GM21723 (cell line): Measurements from ENCODE around the gene PSTK.

Source experiments
- ATAC-seq: cut with Tn5 transposase; IDR thresholded peaks from one replicate; pipeline ENCODE4 v1.9.1; 2021; ENCODE audit warnings: mild to moderate bottlenecking, moderate library complexity; ENCODE audit not compliant: unreplicated experiment

Gene PSTK, protein sequence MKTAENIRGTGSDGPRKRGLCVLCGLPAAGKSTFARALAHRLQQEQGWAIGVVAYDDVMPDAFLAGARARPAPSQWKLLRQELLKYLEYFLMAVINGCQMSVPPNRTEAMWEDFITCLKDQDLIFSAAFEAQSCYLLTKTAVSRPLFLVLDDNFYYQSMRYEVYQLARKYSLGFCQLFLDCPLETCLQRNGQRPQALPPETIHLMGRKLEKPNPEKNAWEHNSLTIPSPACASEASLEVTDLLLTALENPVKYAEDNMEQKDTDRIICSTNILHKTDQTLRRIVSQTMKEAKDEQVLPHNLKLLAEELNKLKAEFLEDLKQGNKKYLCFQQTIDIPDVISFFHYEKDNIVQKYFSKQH

GRCh38 chr10:122980209-122981065, at the start of gene PSTK:
Gene PSTK (plus strand): TSS chr10:122980401. CDS start chr10:122980480, 79 bp downstream.
- peak; percentile 97 for ATAC-seq

GRCh38 chr10:122931088-122931906, 48.9 kb upstream of the PSTK start:
- ATAC-seq = no peak

- ATAC-seq = no peak
These were observed 40.9 kb upstream of the PSTK start for GRCh38 chr10:122939133-122939855.

- ATAC-seq = no peak
These were observed 40.2 kb upstream of the PSTK start for GRCh38 chr10:122939856-122940543.

- no peak for ATAC-seq
These were observed 30.9 kb upstream of the PSTK start for GRCh38 chr10:122949296-122949695.

GRCh38 chr10:122953902-122954730, 26.1 kb upstream of the PSTK start, which contains the start of gene C10orf88:
Gene C10orf88 (minus strand): TSS chr10:122954227. CDS start chr10:122954178, 49 bp downstream.
- peak; percentile 98 for ATAC-seq

DNA sequence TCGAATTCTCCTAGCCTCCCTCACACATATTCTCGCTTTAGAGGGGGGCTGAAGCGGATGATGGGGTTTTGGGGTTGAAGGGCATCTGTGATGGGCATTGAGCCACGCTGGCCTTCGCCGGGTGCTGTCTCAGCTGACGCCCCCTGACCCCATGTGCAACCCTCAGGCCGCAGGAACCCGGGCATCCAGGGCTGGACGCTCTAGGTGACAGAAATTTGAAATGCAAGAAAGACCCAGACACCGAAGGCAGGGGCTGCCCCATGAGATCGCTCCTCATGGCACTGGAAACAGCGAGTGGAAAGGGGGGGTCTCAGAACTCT, 25.5 kb upstream of the PSTK start:
- no peak for ATAC-seq

GRCh38 chr10:122955892-122956291, 24.3 kb upstream of the PSTK start:
- ATAC-seq = no peak

- no peak for ATAC-seq
These were observed 22.7 kb upstream of the PSTK start for GRCh38 chr10:122957474-122957873.

- no peak for ATAC-seq
These were observed 17.8 kb upstream of the PSTK start for GRCh38 chr10:122962405-122962804.

GRCh38 chr10:122966879-122967278, 13.3 kb upstream of the PSTK start:
- no peak for ATAC-seq

DNA sequence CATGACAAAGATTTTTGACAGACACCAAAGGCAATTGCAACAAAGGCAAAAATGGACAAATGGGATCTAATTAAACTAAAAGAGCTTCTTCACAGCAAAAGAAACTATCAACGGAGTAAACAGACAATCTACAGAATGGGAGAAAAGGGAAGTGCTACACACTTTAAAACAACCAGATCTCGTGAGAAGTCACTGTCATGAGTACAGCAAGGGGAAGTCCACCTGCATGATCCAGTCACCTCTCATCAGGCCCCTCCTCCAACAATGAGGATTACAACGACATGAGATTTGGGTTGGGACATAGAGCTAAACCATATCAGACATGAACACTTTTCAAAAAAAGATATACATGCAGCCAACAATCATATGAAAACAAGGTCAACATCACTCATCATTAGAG, 11.5 kb upstream of the PSTK start:
- ATAC-seq = no peak

- no peak for ATAC-seq
These were observed 6.2 kb upstream of the PSTK start for GRCh38 chr10:122974023-122974422.

DNA sequence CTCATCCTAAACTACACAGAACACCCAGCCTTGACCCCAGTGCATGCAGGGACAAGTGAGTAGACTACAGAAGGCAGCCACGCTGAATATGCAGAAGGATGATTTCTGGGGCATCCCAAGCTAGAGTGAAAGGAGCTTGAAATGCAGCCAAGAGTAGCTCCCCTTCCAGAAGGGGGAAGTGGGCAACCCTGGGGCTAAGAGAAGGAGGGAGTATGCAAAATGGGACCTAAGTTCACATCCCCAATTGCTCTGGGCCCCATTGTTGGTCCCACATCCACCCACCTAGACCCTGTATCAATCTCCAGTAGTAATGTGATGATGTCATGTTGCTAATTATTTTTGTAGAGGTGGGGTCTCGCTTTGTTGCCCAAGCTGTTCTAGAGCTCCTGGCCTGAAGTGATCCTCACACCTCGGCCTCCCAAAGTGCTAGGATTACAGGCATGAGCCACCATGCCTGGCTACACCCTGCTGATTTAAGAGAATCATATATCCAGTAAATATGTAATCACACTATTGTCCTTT, 5.6 kb upstream of the PSTK start:
- no peak for ATAC-seq

DNA sequence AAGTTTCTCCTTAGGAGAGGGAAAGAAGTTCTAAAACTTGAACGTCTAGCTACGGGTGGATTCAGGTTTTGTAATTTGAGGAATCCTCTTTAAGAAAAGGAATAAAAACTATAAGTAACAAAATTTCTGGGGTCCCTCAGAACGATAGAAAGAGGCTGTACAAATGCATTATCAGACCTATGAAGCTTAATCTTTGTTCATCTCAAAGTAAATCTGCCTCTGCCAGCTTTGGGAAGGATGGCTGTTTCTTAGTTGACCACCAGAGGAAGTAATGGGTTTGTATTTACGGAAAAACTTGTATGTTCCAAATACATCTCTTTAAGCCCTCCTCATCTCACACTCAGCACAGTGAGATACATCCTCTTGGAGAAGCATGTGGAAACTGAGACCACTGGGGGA, 864 bp downstream of the PSTK start:
- ATAC-seq = no peak

- ATAC-seq = no peak
These were observed 3.7 kb downstream of the PSTK start for GRCh38 chr10:122983898-122984297.

- no peak for ATAC-seq
These were observed 4.5 kb downstream of the PSTK start for GRCh38 chr10:122984708-122985107.

- ATAC-seq = no peak
These were observed 6.1 kb downstream of the PSTK start for GRCh38 chr10:122986335-122986734.

GRCh38 chr10:122988501-122988900, 8.3 kb downstream of the PSTK start:
- ATAC-seq = no peak
